MM.1S (cell line): Measurements from ENCODE around the gene RALGPS2.

ENCODE experiments used
- DNase-seq: peaks from one replicate; pipeline ENCODE4 v3.0.0-alpha.2; 2015
- H2AFZ ChIP-seq: fragments of 300-600 bp; sonication (generic); 2 replicates; pipeline ENCODE4 v1.6.0; 2016; ENCODE audit warnings: antibody characterized with exemption, low read length
- H3F3A ChIP-seq: fragments of 300-600 bp; sonication (generic); 2 replicates; pipeline ENCODE4 v1.6.1; 2016; ENCODE audit warnings: mild to moderate bottlenecking, antibody characterized with exemption, low read length, moderate library complexity, mixed read lengths; ENCODE audit not compliant: insufficient read depth
- H3K27ac ChIP-seq: fragments of 300-600 bp; sonication (generic); 2 replicates; pipeline ENCODE4 v1.5.1; 2016; ENCODE audit warnings: mild to moderate bottlenecking, low read length
- H3K27me3 ChIP-seq: fragments of 300-600 bp; sonication (generic); replicated peaks from 2 replicates; pipeline ENCODE4 v1.6.0; 2016; ENCODE audit warnings: low read length; ENCODE audit not compliant: insufficient read depth
- H3K36me3 ChIP-seq: fragments of 300-600 bp; sonication (generic); replicated peaks from 2 replicates; pipeline ENCODE4 v1.6.1; 2016; ENCODE audit warnings: mild to moderate bottlenecking, low read length, mixed read lengths; ENCODE audit not compliant: insufficient read depth
- H3K4me1 ChIP-seq: fragments of 300-600 bp; sonication (generic); 2 replicates; pipeline ENCODE4 v1.6.1; 2016; ENCODE audit warnings: low read length, mixed read lengths
- H3K4me2 ChIP-seq: fragments of 300-600 bp; sonication (generic); 2 replicates; pipeline ENCODE4 v1.6.0; 2016; ENCODE audit warnings: low read depth, low read length
- H3K4me3 ChIP-seq: fragments of 300-600 bp; sonication (generic); 2 replicates; pipeline ENCODE4 v1.5.1; 2016; ENCODE audit warnings: low read length, mixed read lengths
- H3K79me2 ChIP-seq: fragments of 300-600 bp; sonication (generic); 2 replicates; pipeline ENCODE4 v1.6.1; 2016; ENCODE audit warnings: mixed run types, low read length, mixed read lengths
- H3K9ac ChIP-seq: fragments of 300-600 bp; sonication (generic); 2 replicates; pipeline ENCODE4 v1.6.1; 2016; ENCODE audit warnings: low read length, mixed read lengths
- H3K9me2 ChIP-seq: fragments of 300-600 bp; sonication (generic); replicated peaks from 2 replicates; pipeline ENCODE4 v1.6.1; 2016; ENCODE audit warnings: mild to moderate bottlenecking, low read length, mixed read lengths; ENCODE audit not compliant: insufficient read depth
- H3K9me3 ChIP-seq: fragments of 300-600 bp; sonication (generic); replicated peaks from 2 replicates; pipeline ENCODE4 v1.6.1; 2016; ENCODE audit warnings: mild to moderate bottlenecking, low read length, mixed read lengths; ENCODE audit not compliant: insufficient read depth
- H4K20me1 ChIP-seq: fragments of 300-600 bp; sonication (generic); 2 replicates; pipeline ENCODE4 v1.6.1; 2016; ENCODE audit warnings: mild to moderate bottlenecking, low read length, moderate library complexity, mixed read lengths; ENCODE audit not compliant: insufficient read depth
- EZH2 ChIP-seq: fragments of 300-600 bp; sonication (generic); optimal IDR thresholded peaks from 2 replicates; pipeline ENCODE3; 2017; ENCODE audit warnings: low read depth, mild to moderate bottlenecking, antibody characterized with exemption, low read length, mixed read lengths
- EZH2phosphoT487 ChIP-seq: fragments of 300-600 bp; sonication (generic); IDR thresholded peaks from 2 replicates; pipeline ENCODE4 v1.6.1; 2018; ENCODE audit warnings: antibody characterized with exemption, low read length
- TF ChIP-seq, protein P1 (sequence below): fragments of 300-600 bp; sonication (generic); IDR thresholded peaks from 2 replicates; pipeline ENCODE4 v1.5.1; 2016; ENCODE audit warnings: antibody characterized with exemption, low read length, mixed read lengths

RALGPS2 gene

DNA sequence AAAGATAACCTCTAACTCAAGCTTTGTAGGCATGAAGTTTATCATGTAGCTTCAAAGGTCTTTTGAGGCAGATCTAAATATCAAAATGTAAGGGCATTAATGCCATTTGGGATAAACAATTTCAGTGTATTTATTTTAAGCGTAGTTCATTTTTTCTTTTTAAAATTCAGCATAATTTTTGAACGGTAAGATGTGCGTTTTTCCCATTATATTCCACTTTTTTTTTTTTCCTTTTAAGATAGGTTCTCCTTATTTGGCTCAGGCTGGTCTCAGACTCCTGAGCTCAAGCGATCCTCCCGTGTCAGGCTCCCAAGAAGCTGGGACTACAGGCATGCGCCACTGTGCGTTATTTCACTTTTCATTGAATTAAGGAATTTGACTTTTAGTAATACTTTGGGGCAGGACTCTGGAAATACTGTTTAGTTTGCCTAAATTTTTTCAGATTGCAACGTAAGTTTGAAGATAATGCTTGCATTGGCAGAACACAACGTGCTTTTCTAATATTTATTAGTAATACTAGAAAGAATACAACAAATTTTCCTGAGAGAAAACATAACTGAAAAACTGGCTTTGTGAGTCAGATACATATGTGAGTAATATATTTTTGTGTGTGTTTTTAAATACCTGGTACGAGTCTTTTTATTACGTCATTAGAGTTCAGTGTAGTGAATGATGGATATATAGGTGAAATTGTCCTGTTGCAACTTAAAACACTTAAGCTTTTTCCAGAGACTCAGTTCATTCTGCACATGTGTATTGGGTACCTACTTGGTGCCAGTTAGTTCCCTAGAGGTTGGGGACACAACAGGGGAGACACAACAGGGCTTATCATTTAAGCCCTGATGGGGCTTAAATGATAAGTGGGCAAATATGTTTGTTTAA lies 2.2 kb downstream of the RALGPS2 start:
- 0 out of 2 replicates have a peak overlapping the region, but pooled peaks have one; percentile 85 for H3K4me3 ChIP-seq
- peaks cover 10% of the 10 kb centered on the region; the same call in 1 of the 2 replicates for H3K4me1 ChIP-seq
- H4K20me1 ChIP-seq: no peaks in the 10 kb centered on the region
- H2AFZ ChIP-seq: peak overlapping the region; percentile 31; the same call in 1 of the 2 replicates
- no peaks in the 10 kb centered on the region for H3K9me3 ChIP-seq
- H3K27ac ChIP-seq: no peak overlapping the region
- peak overlapping the region; percentile 67; the same call in 1 of the 2 replicates for H3K9ac ChIP-seq
- no peaks in the 10 kb centered on the region for H3K27me3 ChIP-seq
- no peak for TF ChIP-seq EZH2
- TF ChIP-seq, protein P1, sequence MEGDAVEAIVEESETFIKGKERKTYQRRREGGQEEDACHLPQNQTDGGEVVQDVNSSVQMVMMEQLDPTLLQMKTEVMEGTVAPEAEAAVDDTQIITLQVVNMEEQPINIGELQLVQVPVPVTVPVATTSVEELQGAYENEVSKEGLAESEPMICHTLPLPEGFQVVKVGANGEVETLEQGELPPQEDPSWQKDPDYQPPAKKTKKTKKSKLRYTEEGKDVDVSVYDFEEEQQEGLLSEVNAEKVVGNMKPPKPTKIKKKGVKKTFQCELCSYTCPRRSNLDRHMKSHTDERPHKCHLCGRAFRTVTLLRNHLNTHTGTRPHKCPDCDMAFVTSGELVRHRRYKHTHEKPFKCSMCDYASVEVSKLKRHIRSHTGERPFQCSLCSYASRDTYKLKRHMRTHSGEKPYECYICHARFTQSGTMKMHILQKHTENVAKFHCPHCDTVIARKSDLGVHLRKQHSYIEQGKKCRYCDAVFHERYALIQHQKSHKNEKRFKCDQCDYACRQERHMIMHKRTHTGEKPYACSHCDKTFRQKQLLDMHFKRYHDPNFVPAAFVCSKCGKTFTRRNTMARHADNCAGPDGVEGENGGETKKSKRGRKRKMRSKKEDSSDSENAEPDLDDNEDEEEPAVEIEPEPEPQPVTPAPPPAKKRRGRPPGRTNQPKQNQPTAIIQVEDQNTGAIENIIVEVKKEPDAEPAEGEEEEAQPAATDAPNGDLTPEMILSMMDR: no peak
- no peak for TF ChIP-seq EZH2phosphoT487
- no peak for DNase-seq
- H3K4me2 ChIP-seq: peak overlapping the region; percentile 53
- peaks cover 23% of the 10 kb centered on the region for H3K79me2 ChIP-seq
- H3F3A ChIP-seq: peaks cover 7% of the 10 kb centered on the region; the same call in 1 of the 2 replicates
- no peaks in the 10 kb centered on the region for H3K36me3 ChIP-seq
- H3K9me2 ChIP-seq: no peaks in the 10 kb centered on the region

DNA sequence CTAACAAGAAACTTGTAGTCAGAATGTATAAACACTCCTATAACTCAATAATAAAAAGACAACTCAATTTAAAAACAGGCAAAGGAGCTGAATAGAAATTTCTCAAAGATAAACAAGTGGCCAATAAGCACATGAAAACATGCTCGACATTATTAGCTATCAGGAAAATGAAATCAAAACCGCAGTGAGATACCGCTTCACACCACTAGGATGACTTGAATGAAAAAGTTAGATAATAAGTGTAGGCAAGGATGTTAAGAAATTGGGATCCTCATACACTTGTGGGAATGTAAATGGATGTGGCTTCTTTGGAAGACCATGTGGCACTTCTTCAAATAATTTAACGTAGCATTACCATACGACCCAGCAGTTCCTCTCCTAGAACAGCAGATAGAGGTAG lies 8.9 kb downstream of the RALGPS2 start:
- H4K20me1 ChIP-seq: no peaks in the 10 kb centered on the region
- no peak overlapping the region for H3K4me3 ChIP-seq
- H3K79me2 ChIP-seq: peaks cover 4% of the 10 kb centered on the region; the same call in 1 of the 2 replicates
- H2AFZ ChIP-seq: no peak overlapping the region
- H3K9me2 ChIP-seq: no peaks in the 10 kb centered on the region
- H3K27ac ChIP-seq: no peak overlapping the region
- no peaks in the 10 kb centered on the region for H3F3A ChIP-seq
- DNase-seq: no peak
- 0 out of 2 replicates have a peak, but pooled peaks cover 3% of the 10 kb centered on the region for H3K36me3 ChIP-seq
- TF ChIP-seq EZH2phosphoT487 (no peak), EZH2 (no peak)
- TF ChIP-seq, protein P1: peak; percentile 38
- H3K4me1 ChIP-seq: no peaks in the 10 kb centered on the region
- no peaks in the 10 kb centered on the region for H3K27me3 ChIP-seq
- no peak overlapping the region for H3K9ac ChIP-seq
- H3K4me2 ChIP-seq: no peak overlapping the region
- no peaks in the 10 kb centered on the region for H3K9me3 ChIP-seq

DNA sequence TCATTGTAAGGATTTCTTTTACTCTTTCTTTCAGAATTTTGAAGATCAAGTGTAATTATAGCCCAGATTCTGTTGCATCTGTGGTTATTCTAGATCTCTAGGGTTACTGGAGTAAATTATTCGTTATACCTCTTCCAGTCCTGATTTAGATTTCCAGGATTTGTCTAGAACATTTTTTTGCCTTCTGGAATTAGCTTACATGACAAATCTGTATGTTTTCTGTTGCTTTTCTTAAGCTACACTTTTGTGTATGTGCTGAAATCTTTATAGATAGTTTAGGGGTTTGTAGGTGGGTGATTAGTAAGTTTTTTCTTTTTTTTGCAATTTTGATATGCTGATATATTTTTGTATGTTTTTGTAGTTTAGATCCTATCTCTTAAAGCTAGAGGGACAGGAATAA lies 13.7 kb downstream of the RALGPS2 start:
- no peak overlapping the region for H2AFZ ChIP-seq
- DNase-seq: no peak
- H3K27ac ChIP-seq: no peak overlapping the region
- no peaks in the 10 kb centered on the region for H3K9me3 ChIP-seq
- no peaks in the 10 kb centered on the region for H3K9me2 ChIP-seq
- no peaks in the 10 kb centered on the region for H3K36me3 ChIP-seq
- H3K4me3 ChIP-seq: no peak overlapping the region
- no peaks in the 10 kb centered on the region for H3K79me2 ChIP-seq
- H3F3A ChIP-seq: no peaks in the 10 kb centered on the region
- TF ChIP-seq EZH2phosphoT487 (no peak), EZH2 (no peak)
- TF ChIP-seq, protein P1: no peak
- no peak overlapping the region for H3K9ac ChIP-seq
- no peaks in the 10 kb centered on the region for H4K20me1 ChIP-seq
- H3K4me1 ChIP-seq: no peaks in the 10 kb centered on the region
- H3K27me3 ChIP-seq: no peaks in the 10 kb centered on the region
- H3K4me2 ChIP-seq: no peak overlapping the region
